Stimulated activated CD4-positive, alpha-beta T cell treated with anti-CD3 and anti-CD28 coated beads, TNF-alpha, amount 100 ng/mL, for 24 hours (primary cell): ENCODE data around the gene MAD1L1.
"Not testable (repeated sequence)": the region's sequence is repeated elsewhere in the genome, so short reads cannot be mapped to it uniquely, and the experiment has no call there.

Experiments used
- DNase-seq, 3 experiments: peaks; one replicate each; pipeline ENCODE4 v3.0.0-alpha.2; 2020; ENCODE audit warnings: low read depth in 3 of 3

Gene MAD1L1

GRCh38 chr7:1844336-1844950 is 388.3 kb downstream of the MAD1L1 start:
- DNase-seq = no peak

- DNase-seq = no peak
These were observed 388.8 kb downstream of the MAD1L1 start for GRCh38 chr7:1843921-1844335.

GRCh38 chr7:1843271-1843861 is 389.4 kb downstream of the MAD1L1 start:
- DNase-seq = no peak

GRCh38 chr7:1842321-1843221 is 390.2 kb downstream of the MAD1L1 start:
- no peak for DNase-seq

GRCh38 chr7:1841286-1842021 is 391.3 kb downstream of the MAD1L1 start:
- DNase-seq = not testable (repeated sequence)

GRCh38 chr7:1840744-1841143 is 392.0 kb downstream of the MAD1L1 start:
- DNase-seq = not testable (repeated sequence)

- no peak for DNase-seq
These were observed 393.0 kb downstream of the MAD1L1 start for GRCh38 chr7:1839701-1840100.

- DNase-seq = not testable (repeated sequence)
These were observed 393.7 kb downstream of the MAD1L1 start for GRCh38 chr7:1838911-1839531.

GRCh38 chr7:1838544-1838872 is 394.2 kb downstream of the MAD1L1 start:
- DNase-seq = not testable (repeated sequence)

GRCh38 chr7:1837696-1838543 is 394.8 kb downstream of the MAD1L1 start:
- not testable (repeated sequence) for DNase-seq

- DNase-seq = not testable (repeated sequence)
These were observed 400.7 kb downstream of the MAD1L1 start for GRCh38 chr7:1831933-1832535.

GRCh38 chr7:1831471-1831870 is 401.3 kb downstream of the MAD1L1 start:
- DNase-seq = not testable (repeated sequence)

GRCh38 chr7:1829668-1830067 is 403.1 kb downstream of the MAD1L1 start:
- DNase-seq = not testable (repeated sequence)

GRCh38 chr7:1829111-1829510 is 403.6 kb downstream of the MAD1L1 start:
- no peak for DNase-seq

GRCh38 chr7:1828170-1828569 is 404.6 kb downstream of the MAD1L1 start:
- not testable (repeated sequence) for DNase-seq

- DNase-seq = not testable (repeated sequence)
These were observed 405.2 kb downstream of the MAD1L1 start for GRCh38 chr7:1827521-1827981.

- DNase-seq = not testable (repeated sequence)
These were observed 405.8 kb downstream of the MAD1L1 start for GRCh38 chr7:1826931-1827330.

- DNase-seq = no peak
These were observed 406.6 kb downstream of the MAD1L1 start for GRCh38 chr7:1825897-1826741.

GRCh38 chr7:1825647-1825896 is 407.2 kb downstream of the MAD1L1 start:
- not testable (repeated sequence) for DNase-seq
